Muscle layer of duodenum (tissue), 2 donors: ENCODE measurements around the gene KBTBD13.

Experiments
- H3K27ac ChIP-seq: one replicate; pipeline ENCODE4 v1.7.0; 2013; ENCODE audit warnings: mild to moderate bottlenecking, low read length
- H3K27me3 ChIP-seq: one replicate; pipeline ENCODE4 v1.7.0; 2013; ENCODE audit warnings: low read depth, mild to moderate bottlenecking, control low read depth, low read length
- H3K36me3 ChIP-seq, 2 donors: one replicate each; pipeline ENCODE4 v1.7.0; 2013; ENCODE audit warnings: low read length in 2 of 2, control low read depth in 1 of 2, mild to moderate bottlenecking in 1 of 2; ENCODE audit not compliant: insufficient read depth in 2 of 2, control insufficient read depth in 1 of 2
- H3K4me1 ChIP-seq, 2 donors: one replicate each; pipeline ENCODE4 v1.7.0; 2013; ENCODE audit warnings: low read length in 2 of 2, mild to moderate bottlenecking in 2 of 2, control low read depth in 1 of 2, moderate library complexity in 1 of 2; ENCODE audit not compliant: insufficient read depth in 2 of 2, control insufficient read depth in 1 of 2
- H3K4me3 ChIP-seq, 2 donors: one replicate each; pipeline ENCODE4 v1.7.0; 2013; ENCODE audit warnings: low read length in 2 of 2, low read depth in 1 of 2, mild to moderate bottlenecking in 1 of 2
- H3K9me3 ChIP-seq, 2 donors: one replicate each; pipeline ENCODE4 v1.7.0; 2013; ENCODE audit warnings: low read length in 2 of 2, control low read depth in 1 of 2, mild to moderate bottlenecking in 1 of 2; ENCODE audit not compliant: control insufficient read depth in 1 of 2
- donor health status: healthy.

Gene KBTBD13

DNA sequence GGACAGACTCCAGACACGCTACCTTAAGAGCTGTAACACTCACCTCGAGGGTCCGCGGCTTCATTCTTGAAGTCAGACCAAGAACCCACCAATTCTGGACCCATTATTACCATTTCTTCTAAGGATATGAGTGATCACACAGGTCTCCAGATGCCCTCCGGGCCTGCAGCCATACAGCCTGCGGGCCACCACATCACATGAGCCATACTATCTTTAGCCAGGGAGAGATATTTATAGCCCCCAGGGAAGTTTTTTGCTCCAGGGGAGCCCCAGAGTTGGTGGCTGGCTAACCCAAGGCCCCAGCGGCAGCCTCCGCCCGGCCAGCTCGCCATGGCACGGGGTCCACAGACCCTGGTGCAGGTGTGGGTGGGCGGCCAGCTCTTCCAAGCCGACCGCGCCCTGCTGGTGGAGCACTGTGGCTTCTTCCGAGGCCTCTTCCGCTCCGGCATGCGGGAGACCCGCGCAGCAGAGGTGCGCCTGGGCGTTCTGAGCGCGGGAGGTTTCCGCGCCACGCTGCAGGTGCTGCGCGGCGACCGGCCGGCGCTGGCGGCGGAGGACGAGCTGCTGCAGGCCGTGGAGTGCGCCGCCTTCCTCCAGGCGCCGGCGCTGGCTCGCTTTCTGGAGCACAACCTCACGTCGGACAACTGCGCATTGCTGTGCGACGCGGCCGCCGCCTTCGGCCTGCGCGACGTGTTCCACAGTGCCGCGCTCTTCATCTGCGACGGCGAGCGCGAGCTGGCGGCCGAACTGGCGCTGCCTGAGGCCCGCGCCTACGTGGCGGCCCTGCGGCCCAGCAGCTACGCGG, at the start of gene KBTBD13:
Gene KBTBD13 (plus strand): TSS at position 261 of the 805 bp plus-strand sequence. CDS start 70 bp downstream, at position 331.
- H3K4me1 ChIP-seq, result peaks cover 4 to 12% of the 10 kb centered on the region in 2 donors
- H3K27me3 ChIP-seq, result no peaks in the 10 kb centered on the region
- no peaks in the 10 kb centered on the region for H3K36me3 ChIP-seq
- no peaks in the 10 kb centered on the region for H3K9me3 ChIP-seq
- H3K27ac ChIP-seq, result no peak within 1 kb of the TSS
- peak within 1 kb of the TSS in 1 of 2 donors; percentile 18 for H3K4me3 ChIP-seq

DNA sequence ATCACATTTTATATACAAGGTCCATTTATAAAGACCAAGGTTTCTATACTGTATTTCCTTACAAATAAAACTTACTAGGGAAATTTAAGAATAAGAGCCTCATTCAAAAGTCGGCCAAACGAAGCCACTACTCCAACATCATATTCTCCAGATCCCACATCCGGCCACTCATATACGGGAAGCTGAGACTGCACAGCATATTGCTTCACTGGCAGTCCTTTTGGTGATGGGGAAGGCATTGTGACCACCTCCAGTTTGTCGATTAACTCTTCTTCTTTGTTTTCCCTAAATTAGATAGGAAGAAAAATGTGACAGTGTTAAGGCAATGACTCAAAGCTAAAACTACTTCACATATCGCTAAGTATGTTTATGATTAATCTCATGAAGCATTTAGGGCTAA, 49.8 kb upstream of the KBTBD13 start:
- Histone ChIP-seq H3K36me3 (peaks cover 15 to 19% of the 10 kb centered on the region in 2 donors), H3K9me3 (no peaks in the 10 kb centered on the region), H3K27ac (no peak overlapping the region), H3K4me3 (no peak overlapping the region), H3K27me3 (no peaks in the 10 kb centered on the region), H3K4me1 (peaks cover 3 to 11% of the 10 kb centered on the region in 2 donors)

DNA sequence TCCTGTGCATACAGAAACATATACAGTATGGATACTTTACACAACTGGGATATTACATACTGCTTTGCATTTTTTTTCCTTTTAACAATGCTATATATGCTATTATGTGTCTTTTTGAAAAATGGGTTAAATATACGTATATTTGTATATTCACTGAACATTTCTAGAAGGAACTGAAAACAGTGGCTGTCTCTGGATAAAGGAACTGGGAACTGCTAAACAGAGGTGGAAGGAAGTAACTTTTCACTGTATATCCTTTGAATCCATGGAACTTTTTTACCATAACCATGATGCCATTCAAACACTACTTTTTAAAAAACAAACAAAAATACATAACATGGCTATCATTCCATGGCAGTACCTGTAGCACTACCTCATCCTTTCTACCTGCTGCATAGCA, 49.0 kb upstream of the KBTBD13 start:
- Histone ChIP-seq H3K4me1 (peaks cover 3 to 11% of the 10 kb centered on the region in 2 donors), H3K4me3 (no peak overlapping the region), H3K36me3 (peaks cover 15 to 19% of the 10 kb centered on the region in 2 donors), H3K27ac (no peak overlapping the region), H3K9me3 (no peaks in the 10 kb centered on the region), H3K27me3 (no peaks in the 10 kb centered on the region)

- Histone ChIP-seq H3K9me3 (no peaks in the 10 kb centered on the region), H3K36me3 (peaks cover 14 to 18% of the 10 kb centered on the region in 2 donors), H3K4me3 (peak overlapping the region; percentile 80 to 94), H3K27ac (no peak overlapping the region), H3K27me3 (no peaks in the 10 kb centered on the region), H3K4me1 (peaks cover 3 to 11% of the 10 kb centered on the region in 2 donors)
Observed at GRCh38 chr15:65028338-65028737, 48.2 kb upstream of the KBTBD13 start.

GRCh38 chr15:65028921-65029735, 47.4 kb upstream of the KBTBD13 start, which contains the start of gene MTFMT:
Gene MTFMT (minus strand): TSS chr15:65029639. CDS start chr15:65029613, 26 bp downstream.
- Histone ChIP-seq H3K27me3 (no peaks in the 10 kb centered on the region), H3K9me3 (no peaks in the 10 kb centered on the region), H3K4me1 (peaks cover 3 to 11% of the 10 kb centered on the region in 2 donors), H3K27ac (peak within 1 kb of the TSS; percentile 42), H3K4me3 (peak within 1 kb of the TSS; percentile 80 to 94), H3K36me3 (peaks cover 11% of the 10 kb centered on the region in 2 donors)

- Histone ChIP-seq H3K4me1 (peaks cover 3 to 11% of the 10 kb centered on the region in 2 donors), H3K36me3 (peaks cover 7 to 8% of the 10 kb centered on the region in 2 donors), H3K27me3 (no peaks in the 10 kb centered on the region), H3K4me3 (peak overlapping the region; percentile 80 to 94), H3K9me3 (no peaks in the 10 kb centered on the region), H3K27ac (no peak overlapping the region)
Observed at GRCh38 chr15:65029736-65030208, 46.8 kb upstream of the KBTBD13 start.

GRCh38 chr15:65032801-65033537, 43.6 kb upstream of the KBTBD13 start:
- Histone ChIP-seq H3K27me3 (no peaks in the 10 kb centered on the region), H3K27ac (no peak overlapping the region), H3K9me3 (no peaks in the 10 kb centered on the region), H3K4me3 (no peak overlapping the region), H3K36me3 (no peaks in the 10 kb centered on the region), H3K4me1 (peaks cover 0 to 5% of the 10 kb centered on the region in 2 donors)

DNA sequence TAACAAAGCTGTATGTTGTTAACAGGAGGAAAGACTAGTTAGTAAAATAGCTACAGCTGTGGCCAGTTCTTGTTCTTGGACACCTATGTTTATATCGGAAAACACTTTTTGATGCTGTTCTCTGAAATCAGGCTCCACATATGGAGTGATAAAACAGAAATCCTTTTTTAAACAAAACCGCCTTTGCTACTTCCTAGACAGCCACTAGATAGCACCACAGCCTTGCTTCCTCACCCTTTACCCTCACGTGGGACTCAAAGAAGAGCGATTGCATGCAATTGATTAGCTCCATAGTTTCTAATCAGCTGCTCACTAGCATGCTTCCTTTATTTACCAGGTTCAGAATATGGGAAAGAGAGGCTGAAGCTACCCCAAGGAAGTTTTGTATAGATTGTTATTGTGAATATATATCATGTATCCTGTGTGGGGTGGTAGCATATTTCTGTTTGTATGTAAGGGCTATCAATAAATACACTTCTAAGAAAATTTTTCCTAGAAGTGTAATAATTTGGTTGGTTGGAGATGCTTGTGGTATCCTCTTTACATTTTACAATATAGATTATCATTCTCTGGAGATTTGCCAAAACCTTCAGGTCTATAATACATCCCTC, 42.8 kb upstream of the KBTBD13 start:
- Histone ChIP-seq H3K4me1 (no peaks in the 10 kb centered on the region), H3K9me3 (no peaks in the 10 kb centered on the region), H3K4me3 (no peak overlapping the region), H3K27me3 (no peaks in the 10 kb centered on the region), H3K27ac (no peak overlapping the region), H3K36me3 (no peaks in the 10 kb centered on the region)

DNA sequence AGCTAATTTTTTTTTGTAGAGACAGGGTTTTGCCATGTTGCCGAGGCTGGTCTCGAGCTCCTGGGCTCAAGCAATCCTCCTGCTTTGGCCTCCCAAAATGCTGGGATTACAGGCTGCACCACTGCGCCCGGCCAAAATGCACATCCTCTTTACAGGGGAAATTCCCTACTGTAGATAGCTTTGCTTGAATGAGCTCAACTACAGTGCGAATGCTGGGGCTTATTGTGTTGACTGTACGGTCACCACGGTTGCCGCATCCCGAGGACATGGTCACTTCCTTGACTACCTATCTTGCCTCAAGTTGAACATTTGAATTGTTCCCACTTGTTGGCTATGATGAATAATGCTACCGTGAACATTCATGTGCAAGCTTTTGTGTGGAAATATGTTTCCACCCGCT, 41.8 kb upstream of the KBTBD13 start:
- H3K36me3 ChIP-seq, result no peaks in the 10 kb centered on the region
- no peaks in the 10 kb centered on the region for H3K9me3 ChIP-seq
- no peak overlapping the region for H3K27ac ChIP-seq
- H3K4me1 ChIP-seq, result no peaks in the 10 kb centered on the region
- H3K27me3 ChIP-seq, result no peaks in the 10 kb centered on the region
- no peak overlapping the region for H3K4me3 ChIP-seq

DNA sequence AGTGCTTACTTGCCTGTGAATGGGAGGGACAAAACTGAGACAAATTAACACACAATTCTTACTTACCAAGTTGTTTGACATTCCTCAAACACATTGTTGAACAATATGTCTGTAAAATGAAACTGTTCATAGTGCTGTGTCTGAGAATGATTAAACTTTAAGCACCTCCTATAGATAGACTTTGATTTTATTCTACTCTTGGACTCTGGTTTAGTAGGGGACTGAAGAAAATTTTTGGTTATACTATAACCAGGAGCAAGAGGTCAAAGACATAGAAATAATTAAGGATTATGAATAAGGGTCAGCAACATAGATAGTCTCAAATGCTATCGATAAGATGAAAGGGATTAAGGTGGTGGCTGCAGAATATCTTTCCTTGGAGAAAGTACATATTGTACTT, 39.2 kb upstream of the KBTBD13 start:
- Histone ChIP-seq H3K4me3 (no peak overlapping the region), H3K36me3 (no peaks in the 10 kb centered on the region), H3K4me1 (no peaks in the 10 kb centered on the region), H3K9me3 (no peaks in the 10 kb centered on the region), H3K27me3 (no peaks in the 10 kb centered on the region), H3K27ac (no peak overlapping the region)
